Activated CD8-positive, alpha-beta memory T cell treated with anti-CD3 and anti-CD28 coated beads for 36 hours (primary cell): ENCODE measurements around the gene BPHL. TPM values are rescaled to one million over a fixed set of nuclear protein-coding genes. Genes with fewer than 3 reads are reported as not detected.
"Not testable (repeated sequence)": the region's sequence is repeated elsewhere in the genome, so short reads cannot be mapped to it uniquely, and the experiment has no call there.

Experiments used
- CTCF ChIA-PET: fragments of 350-600 bp; sonication (Branson Sonifier 250); formaldehyde crosslinking; loops from one replicate; lab custom pipeline; 2021; ENCODE audit warnings: antibody characterized with exemption; lab: Charles Lee
- POLR2A ChIA-PET: fragments of 350-600 bp; sonication (Branson Sonifier 250); formaldehyde crosslinking; loops from one replicate; lab custom pipeline; 2021; ENCODE audit warnings: antibody characterized with exemption; lab: Charles Lee
- total RNA-seq, 2 experiments: library from RNA; stranded (reverse); gene quantifications; one replicate each; pipeline ENCODE4 v1.2.3, GENCODE V29; 2021

BPHL gene
- total RNA-seq, 2 experiments from 2014 or later, result 9.2 to 12.3 TPM

DNA sequence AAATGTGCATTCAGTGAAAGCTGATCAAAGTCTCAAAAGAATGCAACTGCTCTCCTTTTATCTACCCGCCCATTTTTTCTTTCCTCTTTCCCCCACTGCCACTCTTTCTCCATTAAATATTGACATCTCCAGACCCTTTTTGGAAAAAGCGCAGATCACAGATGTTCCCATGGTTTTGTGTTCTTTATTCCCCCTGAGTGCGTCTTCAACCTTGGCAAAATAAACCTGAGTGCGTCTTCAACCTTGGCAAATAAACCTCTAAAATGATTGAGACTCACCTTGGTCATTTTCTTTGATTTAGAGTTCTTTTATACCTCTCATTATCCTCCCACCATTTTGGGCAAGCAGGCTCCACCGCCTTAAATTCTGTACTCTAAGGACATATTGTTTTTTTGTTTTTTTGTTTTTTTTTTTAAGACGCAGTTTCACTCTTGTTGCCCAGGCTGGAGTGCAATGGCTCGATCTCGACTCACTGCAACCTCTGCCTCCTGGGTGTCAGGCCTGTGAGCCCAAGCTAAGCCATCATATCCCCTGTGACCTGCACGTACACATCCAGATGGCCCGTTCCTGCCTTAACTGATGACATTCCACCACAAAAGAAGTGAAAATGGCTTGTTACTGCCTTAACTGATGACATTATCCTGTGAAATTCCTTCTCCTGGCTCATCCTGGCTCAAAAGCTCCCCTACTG, 48.2 kb downstream of the BPHL start:
- CTCF ChIA-PET, POLR2A ChIA-PET: not testable (repeated sequence)

DNA sequence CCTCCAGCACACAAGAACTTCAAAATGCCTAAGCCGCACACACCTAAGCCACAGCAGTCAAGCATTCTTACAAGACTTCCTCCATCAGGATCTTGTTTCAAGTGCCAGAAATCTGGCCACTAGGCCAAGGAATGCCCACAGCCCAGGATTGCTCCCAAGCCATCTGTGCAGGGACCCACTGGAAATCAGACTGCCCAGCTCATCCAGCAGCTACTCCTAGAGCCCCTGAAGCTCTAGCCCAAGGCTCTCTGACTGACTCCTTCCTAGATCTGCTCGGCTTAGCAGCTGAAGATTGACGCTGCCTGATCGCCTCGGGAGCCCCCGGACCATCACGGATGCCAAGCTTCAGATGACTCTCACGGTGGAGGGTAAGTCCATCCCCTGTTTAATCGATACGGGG, 49.5 kb downstream of the BPHL start:
- CTCF ChIA-PET, POLR2A ChIA-PET: not testable (repeated sequence)

DNA sequence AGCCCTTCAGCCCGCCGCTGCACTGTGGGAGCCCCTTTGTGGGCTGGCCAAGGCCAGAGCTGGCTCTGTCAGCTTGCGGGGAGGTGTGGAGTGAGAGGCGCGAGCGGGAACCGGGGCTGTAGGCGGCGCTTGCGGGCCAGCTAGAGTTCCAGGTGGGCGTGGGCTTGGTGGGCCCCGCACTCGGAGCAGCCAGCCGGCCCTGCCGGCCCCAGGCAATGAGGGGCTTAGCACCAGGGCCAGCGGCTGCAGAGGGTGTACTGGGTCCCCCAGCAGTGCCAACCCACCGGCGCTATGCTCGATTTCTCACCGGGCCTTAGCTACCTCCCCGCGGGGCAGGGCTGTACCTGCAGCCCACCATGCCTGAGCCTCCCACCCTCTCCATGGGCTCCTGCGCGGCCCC, 52.2 kb downstream of the BPHL start:
- CTCF ChIA-PET, POLR2A ChIA-PET: not testable (repeated sequence)

DNA sequence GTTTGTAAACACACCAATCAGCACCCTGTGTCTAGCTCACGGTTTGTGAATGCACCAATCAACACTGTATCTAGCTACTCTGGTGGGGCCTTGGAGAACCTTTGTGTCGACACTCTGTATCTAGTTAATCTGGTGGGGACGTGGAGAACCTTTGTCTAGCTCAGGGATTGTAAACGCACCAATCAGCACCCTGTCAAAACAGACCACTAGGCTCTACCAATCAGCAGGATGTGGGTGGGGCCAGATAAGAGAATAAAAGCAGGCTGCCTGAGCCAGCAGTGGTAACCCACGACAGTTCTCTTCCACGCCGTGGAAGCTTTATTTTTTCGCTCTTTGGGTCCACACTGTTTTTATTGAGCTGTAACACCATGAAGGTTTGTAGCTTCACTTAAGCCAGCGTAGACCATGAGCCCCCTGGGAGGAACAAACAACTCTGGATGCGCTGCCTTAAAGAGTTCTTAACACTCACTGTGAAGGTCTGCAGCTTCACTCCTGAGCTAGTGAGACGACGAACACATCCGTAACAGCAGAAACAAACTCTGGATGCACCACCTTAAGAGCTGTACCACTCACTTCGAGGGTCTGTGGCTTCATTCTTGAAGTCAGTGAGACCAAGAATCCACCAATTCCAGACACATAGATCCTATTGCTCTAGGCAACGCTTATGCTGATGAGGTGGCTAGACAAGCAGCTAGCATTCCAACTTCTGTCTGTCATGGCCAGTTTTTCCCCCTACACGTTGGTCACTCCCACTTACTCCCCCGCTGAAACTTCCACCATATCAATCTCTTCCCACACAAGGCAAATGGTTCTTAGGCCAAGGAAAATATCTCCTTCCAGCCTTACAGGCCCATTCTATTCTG, 53.0 kb downstream of the BPHL start:
- CTCF ChIA-PET, POLR2A ChIA-PET: not testable (repeated sequence)

DNA sequence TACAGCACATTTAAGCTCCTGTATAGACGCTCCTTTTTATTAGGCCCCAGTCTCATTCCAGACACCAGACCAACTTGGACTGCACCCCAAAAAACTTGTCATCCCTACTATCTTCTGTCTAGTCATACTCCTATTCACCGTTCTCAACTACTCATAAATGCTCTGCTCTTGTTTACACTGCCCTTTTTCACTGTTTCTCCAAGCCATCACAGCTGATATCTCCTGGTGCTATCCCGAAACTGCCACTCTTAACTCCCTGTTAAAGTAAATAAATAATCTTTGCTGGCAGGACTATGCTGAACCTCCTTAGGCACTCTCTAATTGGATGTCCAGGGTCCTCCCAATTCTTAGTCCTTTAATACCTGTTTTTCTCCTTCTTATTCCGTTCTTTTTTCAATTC, 54.3 kb downstream of the BPHL start:
- POLR2A ChIA-PET, CTCF ChIA-PET: not testable (repeated sequence)

DNA sequence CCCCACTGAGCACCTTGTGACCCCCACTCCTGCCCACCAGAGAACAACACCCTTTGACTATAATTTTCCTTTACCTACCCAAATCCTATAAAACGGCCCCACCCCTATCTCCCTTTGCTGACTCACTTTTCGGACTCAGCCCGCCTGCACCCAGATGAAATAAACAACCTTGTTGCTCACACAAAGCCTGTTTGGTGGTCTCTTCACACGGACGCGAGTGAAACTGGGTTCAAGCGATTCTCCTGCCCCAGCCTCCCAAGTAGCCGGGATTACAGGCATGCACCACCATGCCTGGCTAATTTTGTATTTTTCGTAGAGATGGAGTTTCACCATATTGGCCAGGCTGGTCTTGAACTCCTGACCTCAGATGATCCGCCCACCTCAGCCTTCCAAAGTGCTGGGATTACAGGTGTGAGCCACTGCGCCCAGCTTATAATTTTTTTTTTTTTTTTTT, 55.2 kb downstream of the BPHL start:
- POLR2A ChIA-PET, result not testable (repeated sequence)
- CTCF ChIA-PET, result interaction anchor here (0.6 kb wide), 1 partner anchor 106 kb away, joined by 3 read pairs; no protein-coding TSS in a partner anchor

DNA sequence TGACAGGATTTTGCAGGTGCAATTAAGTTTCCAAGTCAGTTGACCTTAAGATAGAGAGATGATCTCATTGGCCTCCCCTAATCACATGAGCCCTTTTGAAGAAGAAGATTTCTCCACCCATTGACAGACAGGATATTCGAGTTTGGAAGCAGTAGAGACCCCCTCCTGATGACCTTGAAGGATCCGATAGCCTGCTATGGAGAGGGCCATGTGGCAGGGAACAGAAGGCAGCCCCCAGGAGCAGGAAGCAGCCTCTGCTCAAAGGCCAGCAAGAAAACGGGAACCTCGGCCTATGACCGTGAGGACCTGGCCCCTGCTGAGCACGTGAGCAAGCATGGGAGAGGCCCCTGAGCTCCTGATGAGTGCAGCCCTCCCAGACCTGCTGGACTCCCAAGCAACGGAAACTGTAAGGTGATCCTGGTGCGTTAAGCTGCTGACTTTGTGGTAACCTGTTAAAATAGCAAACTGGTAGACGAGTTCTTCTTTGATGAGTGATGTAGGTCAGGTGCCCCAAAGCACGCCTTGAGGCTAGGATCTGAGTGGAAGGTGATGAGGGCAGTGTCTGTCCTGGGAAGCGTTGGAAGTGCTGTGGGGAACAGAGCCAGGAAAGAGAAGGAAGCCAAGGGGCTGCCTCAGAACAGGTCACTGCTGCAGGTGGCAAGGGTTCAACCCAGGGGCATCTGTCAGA, 57.3 kb downstream of the BPHL start:
- POLR2A ChIA-PET, result no interaction called here
- CTCF ChIA-PET, result interaction anchor here (0.8 kb wide), 1 partner anchor 75 kb away, joined by 3 read pairs; no protein-coding TSS in a partner anchor

DNA sequence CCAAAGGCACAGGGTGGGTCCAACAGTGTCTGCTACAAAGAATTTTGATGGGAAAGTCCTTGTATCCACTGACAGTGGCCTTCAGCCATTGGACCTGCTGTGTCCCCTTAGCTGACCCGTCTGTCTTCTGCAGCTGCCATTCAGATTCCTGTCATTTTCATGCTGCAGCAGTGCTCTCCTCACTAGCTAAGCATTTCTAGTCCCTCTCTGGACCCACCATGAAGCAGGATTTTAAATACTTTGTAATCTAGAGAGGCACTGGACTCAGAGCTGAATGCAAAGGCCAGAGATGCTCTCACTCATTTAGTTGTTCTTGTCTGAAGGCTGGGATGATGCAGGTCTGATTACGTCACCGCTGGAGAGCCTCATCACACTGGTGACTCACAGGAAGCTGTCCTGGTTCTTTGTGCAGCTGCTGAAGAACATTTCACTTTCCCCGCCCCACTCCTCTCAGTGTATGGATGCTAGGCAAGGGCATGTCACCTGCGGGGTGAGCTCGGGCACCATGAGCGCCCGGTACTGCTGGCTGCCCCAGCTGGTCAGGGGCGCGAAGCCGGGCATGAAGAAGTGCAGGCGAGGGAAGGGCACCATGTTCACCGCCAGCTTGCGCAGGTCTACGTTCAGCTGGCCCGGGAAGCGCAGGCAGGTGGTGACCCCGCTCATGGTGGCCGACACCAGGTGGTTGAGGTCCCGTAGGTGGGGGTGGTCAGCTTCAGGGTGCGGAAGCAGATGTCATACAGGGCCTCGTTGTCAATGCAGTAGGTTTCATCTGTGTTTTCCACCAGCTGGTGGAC, 58.2 kb downstream of the BPHL start:
- POLR2A ChIA-PET, result no interaction called here
- CTCF ChIA-PET, result interaction anchor here (0.8 kb wide), 1 partner anchor 75 kb away, joined by 3 read pairs; no protein-coding TSS in a partner anchor

DNA sequence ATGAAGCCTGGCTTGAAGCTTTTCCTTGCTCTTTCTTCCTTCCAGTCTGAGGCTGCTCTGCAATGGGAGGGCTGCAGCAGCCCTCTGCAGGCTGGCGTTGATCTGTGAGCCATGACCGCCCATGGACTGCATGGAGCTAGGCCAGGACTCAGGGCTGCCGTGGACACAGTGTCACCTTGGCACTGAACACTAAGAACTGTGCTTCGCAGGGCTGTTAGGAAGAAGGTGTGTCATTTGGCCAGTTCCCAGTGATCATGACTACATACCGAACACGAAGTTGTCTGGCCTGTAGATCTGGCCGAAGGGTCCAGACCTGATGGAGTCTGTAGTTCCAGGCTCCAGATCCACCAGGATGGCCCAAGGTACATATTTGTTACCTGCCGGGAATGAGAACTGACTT, 60.2 kb downstream of the BPHL start:
- POLR2A ChIA-PET, CTCF ChIA-PET: not testable (repeated sequence)

DNA sequence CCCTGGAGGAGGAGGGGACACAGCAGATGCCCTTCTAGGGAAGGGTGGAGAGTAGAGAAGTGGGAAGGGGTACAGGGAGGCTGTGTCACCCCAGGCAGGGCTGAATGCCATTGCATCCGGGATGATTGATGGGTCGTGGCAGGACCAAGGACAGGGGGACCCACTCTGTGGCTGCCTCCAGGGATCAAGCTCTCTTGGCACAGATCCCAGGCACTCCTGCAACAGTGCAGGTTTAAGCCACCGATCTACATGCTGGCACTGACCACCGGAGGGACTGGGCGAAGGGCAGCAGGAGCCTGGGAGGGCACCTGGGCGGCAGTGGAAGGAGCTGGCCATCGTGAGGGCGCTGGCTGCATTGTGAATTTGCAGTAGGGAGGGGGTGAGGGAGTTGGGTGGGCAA, 61.4 kb downstream of the BPHL start:
- CTCF ChIA-PET, POLR2A ChIA-PET: not testable (repeated sequence)

DNA sequence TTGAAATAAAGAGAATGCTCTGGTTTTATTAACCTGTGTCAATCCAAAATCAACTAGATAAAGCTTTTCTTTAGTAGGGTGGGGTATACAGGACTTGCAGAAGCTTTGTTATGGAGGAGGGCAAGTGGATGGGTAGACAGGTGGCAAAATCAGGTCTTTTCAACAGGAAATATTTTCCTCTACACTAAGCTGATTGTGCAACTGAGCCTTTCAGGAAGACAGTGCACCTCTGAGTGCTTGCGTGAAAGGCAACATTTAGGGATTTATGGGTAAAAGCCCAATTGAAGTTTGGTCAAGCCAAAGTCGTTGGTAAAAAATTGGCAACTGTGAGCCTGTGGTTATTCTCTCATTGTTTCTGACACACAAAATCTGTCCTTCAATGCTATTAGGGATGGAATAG, 62.6 kb downstream of the BPHL start:
- ChIA-PET CTCF (interaction anchor here (0.7 kb wide), 1 partner anchor 34 kb away, joined by 3 read pairs; no protein-coding TSS in a partner anchor), POLR2A (no interaction called here)

DNA sequence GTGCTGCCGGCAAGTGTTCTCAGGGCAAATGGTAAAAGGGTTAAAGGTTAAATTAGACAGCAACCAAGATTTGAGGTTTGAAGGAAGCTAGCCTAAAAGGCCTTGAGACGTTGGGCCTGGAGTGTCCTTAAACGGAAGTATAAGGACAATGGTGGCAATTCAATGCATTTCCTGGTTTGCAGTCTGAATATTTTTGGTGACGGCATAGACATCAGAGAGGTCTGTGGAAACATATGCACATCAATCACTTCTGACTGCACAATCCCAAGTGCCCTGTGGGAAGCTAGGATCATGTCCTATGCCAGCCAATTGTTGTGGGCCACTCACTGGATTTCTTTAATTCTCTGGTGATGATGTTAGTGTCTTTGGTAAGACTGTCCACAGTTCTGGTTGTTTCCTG, 64.6 kb downstream of the BPHL start:
- CTCF ChIA-PET, result no interaction called here
- POLR2A ChIA-PET, result no interaction called here

DNA sequence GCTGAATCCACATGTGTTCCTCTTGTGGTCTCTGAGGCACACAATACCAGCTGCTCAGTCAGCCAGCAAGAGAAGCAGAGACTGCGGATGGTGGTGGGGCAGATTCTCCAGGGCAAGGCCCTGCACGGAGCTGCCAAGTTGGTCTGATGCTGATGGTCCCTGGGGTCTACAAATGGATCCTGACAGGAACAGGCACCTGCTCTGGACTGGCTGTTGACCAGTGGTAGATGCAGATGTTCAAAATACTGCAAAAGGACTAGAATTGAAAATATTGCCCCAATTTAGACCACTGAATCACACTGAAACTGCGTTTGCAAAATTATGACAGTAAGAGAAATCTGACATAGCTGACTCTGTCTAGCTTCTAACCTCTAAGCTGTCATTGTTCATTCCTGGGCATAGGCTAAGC, 68.5 kb downstream of the BPHL start:
- POLR2A ChIA-PET, result no interaction called here
- CTCF ChIA-PET, result no interaction called here

DNA sequence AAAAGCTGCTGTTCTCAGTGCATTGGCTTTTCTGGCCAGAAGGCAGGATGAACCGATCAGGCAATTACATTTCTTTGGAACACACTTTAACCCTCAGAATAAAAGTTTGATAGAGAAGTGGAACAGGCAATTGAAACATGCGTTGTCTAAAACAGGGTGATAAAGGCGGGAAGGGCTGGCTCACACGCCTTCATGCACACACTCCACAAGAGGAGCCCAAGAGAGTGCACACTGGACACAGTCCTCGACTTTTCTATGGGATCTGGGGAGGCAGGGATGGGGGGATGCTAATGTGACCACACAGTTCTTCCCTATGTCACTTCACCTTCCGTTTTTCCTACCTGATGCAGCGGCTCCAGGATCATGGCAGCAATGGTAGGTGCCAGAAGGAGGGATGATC, 69.8 kb downstream of the BPHL start:
- POLR2A ChIA-PET, result no interaction called here
- CTCF ChIA-PET, result no interaction called here

DNA sequence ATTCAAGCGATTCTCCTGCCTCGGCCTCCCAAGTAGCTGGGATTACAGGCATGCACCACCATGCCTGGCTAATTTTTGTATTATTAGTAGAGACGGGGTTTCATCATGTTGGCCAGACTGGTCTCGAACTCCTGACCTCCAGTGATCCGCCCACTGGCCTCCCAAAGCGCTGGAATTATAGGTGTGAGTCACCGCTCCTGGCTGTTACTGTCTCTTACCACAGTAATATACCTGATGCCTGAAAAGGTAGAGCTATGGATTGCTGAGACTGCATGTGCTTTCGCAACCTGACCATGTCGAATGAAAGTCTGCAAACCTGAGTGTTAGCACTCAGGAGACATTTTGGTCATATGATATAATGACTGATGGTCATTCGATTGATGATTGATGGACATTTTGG, 70.7 kb downstream of the BPHL start:
- POLR2A ChIA-PET, CTCF ChIA-PET: not testable (repeated sequence)

DNA sequence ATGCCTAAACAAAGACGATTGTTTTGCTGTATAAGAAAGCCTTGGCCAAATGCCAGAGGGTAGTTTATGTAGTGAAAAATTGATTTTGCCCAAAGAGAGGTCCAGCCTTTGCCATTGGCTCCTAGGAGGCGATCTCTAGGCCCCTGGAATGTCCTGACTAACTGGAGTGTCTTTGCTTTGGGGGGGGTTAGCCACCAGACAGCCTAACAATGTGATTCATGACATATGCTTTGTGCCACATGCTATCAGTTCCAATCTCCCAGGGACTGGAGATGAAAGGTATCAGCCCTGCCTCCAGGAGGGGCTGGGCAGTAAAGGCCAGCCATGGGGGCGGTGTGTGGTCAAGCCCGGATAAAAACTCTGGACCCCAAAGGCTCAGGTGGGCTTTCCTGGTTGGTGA, 71.5 kb downstream of the BPHL start:
- ChIA-PET POLR2A (no interaction called here), CTCF (no interaction called here)

DNA sequence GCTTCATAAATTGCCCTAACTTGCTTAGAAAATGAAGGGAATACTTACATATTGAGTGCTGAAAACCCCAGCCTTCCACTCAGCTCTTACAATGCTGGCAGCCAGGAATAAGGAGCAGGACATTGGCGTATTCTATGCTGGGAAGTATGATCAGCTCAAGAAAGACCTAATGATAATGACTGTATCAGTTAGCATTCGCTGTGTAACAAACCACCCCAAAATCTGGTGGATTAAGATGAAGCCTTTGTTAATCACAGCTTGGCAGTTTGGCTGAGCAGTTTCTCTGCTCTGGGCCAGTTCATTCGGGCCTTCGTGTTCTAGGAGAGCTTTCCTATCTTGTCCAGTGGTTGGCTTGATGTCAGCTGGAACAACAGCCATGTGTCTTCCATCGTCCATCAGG, 72.3 kb downstream of the BPHL start:
- CTCF ChIA-PET, result no interaction called here

DNA sequence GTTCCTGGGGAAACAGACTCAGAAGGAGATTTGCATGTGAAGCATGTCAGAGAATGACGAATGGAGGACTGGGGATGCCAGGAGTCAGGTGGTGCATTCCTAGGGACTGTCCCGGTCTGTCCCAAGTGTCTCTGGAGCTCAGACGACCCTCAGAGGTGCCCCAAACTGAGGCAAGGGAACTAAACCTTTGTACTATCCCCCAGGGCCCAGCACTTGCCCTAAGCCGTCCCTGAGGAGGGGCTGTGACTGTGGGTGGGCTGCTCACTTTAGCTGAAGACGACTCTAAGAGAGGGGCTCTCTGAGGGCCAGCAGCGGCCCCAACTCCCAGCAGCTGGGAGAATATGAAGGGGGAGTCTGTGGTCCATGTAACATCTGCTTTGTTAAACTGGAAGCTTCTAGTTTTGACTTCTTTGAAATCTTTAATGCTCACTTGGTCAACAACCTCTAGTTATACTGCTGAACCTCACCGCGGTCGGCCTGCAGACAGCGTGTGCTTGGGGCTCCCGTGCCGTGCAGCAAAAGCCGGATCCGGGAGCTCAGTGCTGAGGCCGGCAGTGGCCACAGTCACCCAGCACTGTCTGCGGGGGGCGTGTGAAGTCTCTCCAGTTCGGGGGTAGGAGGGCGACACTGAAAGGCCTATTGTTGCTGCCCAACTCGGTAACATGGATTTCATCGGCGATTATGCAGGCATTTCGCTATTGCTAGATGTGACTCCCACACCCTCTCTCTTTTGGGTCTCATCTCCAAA, 74.8 kb downstream of the BPHL start:
- ChIA-PET CTCF (interaction anchor here (0.5 kb wide), 1 partner anchor 1194 kb away, joined by 3 read pairs; no protein-coding TSS in a partner anchor), POLR2A (no interaction called here)

More for the DNA sequence above, 72.3 kb downstream of the BPHL start:
- POLR2A ChIA-PET, result no interaction called here
